ENCODE data around the gene HAUS5.

- TF ChIP-seq EZH2 (IDR thresholded peaks at IDR 0.05; ENCODE audit: borderline replicate concordance) (no peak), CTCF (IDR thresholded peaks at IDR 0.05; ENCODE audit: poor library complexity) (no peak)
Measured at GRCh38 chr19:35650581-35650980, 38.0 kb downstream of the HAUS5 start.
